ENCODE data around the gene ASB1. TPM values are rescaled to one million over a fixed set of nuclear protein-coding genes. Genes with fewer than 3 reads are reported as not detected.
"Not testable (repeated sequence)": the region's sequence is repeated elsewhere in the genome, so short reads cannot be mapped to it uniquely, and the experiment has no call there.

ASB1 gene
- total RNA-seq, 2 experiments from 2014 or later = 40.2 to 47.0 TPM

GRCh38 chr2:238396663-238397062 lies 30.1 kb upstream of the ASB1 start:
- Mint-ChIP-seq H3K4me3 (no peak overlapping the region), H3K4me1 (no peaks in the 10 kb centered on the region), H3K27me3 (no peaks in the 10 kb centered on the region), H3K36me3 (no peaks in the 10 kb centered on the region), H3K27ac (no peak overlapping the region), H3K9me3 (no peaks in the 10 kb centered on the region)
- DNase-seq = no peak

GRCh38 chr2:238397356-238397755 lies 29.4 kb upstream of the ASB1 start:
- no peaks in the 10 kb centered on the region for H3K27me3 Mint-ChIP-seq
- no peaks in the 10 kb centered on the region for H3K4me1 Mint-ChIP-seq
- no peak for DNase-seq
- H3K36me3 Mint-ChIP-seq = no peaks in the 10 kb centered on the region
- H3K4me3 Mint-ChIP-seq = no peak overlapping the region
- no peaks in the 10 kb centered on the region for H3K9me3 Mint-ChIP-seq
- no peak overlapping the region for H3K27ac Mint-ChIP-seq

- no peak overlapping the region for H3K4me3 Mint-ChIP-seq
These were observed 28.1 kb upstream of the ASB1 start for GRCh38 chr2:238398577-238398976.

GRCh38 chr2:238399094-238399493 lies 27.6 kb upstream of the ASB1 start:
- H3K36me3 Mint-ChIP-seq = no peaks in the 10 kb centered on the region
- DNase-seq = no peak
- H3K4me3 Mint-ChIP-seq = no peak overlapping the region
- H3K9me3 Mint-ChIP-seq = no peaks in the 10 kb centered on the region
- no peaks in the 10 kb centered on the region for H3K4me1 Mint-ChIP-seq
- no peaks in the 10 kb centered on the region for H3K27me3 Mint-ChIP-seq
- no peak overlapping the region for H3K27ac Mint-ChIP-seq

More at GRCh38 chr2:238398577-238398976, 28.1 kb upstream of the ASB1 start:
- no peaks in the 10 kb centered on the region for H3K9me3 Mint-ChIP-seq
- no peak for DNase-seq
- H3K27me3 Mint-ChIP-seq = no peaks in the 10 kb centered on the region
- H3K4me1 Mint-ChIP-seq = no peaks in the 10 kb centered on the region
- no peaks in the 10 kb centered on the region for H3K36me3 Mint-ChIP-seq
- H3K27ac Mint-ChIP-seq = no peak overlapping the region

GRCh38 chr2:238401551-238401950 lies 25.2 kb upstream of the ASB1 start:
- no peaks in the 10 kb centered on the region for H3K9me3 Mint-ChIP-seq
- no peak for DNase-seq
- peaks cover 6% of the 10 kb centered on the region for H3K4me1 Mint-ChIP-seq
- H3K27ac Mint-ChIP-seq = no peak overlapping the region
- H3K27me3 Mint-ChIP-seq = no peaks in the 10 kb centered on the region
- no peak overlapping the region for H3K4me3 Mint-ChIP-seq
- H3K36me3 Mint-ChIP-seq = no peaks in the 10 kb centered on the region

GRCh38 chr2:238403632-238404405 lies 22.9 kb upstream of the ASB1 start:
- no peak for DNase-seq
- Mint-ChIP-seq H3K27me3 (no peaks in the 10 kb centered on the region), H3K4me1 (peaks cover 6% of the 10 kb centered on the region), H3K27ac (no peak overlapping the region), H3K9me3 (no peaks in the 10 kb centered on the region), H3K4me3 (no peak overlapping the region), H3K36me3 (no peaks in the 10 kb centered on the region)

- H3K27ac Mint-ChIP-seq = no peak overlapping the region
- no peaks in the 10 kb centered on the region for H3K9me3 Mint-ChIP-seq
- peaks cover 6% of the 10 kb centered on the region for H3K4me1 Mint-ChIP-seq
- H3K27me3 Mint-ChIP-seq = no peaks in the 10 kb centered on the region
- no peak for DNase-seq
- H3K36me3 Mint-ChIP-seq = no peaks in the 10 kb centered on the region
- H3K4me3 Mint-ChIP-seq = no peak overlapping the region
These were observed 22.1 kb upstream of the ASB1 start for GRCh38 chr2:238404406-238405216.

GRCh38 chr2:238405217-238405555 lies 21.5 kb upstream of the ASB1 start:
- H3K36me3 Mint-ChIP-seq, H3K27me3 Mint-ChIP-seq, H3K27ac Mint-ChIP-seq, H3K4me1 Mint-ChIP-seq, H3K9me3 Mint-ChIP-seq, H3K4me3 Mint-ChIP-seq, DNase-seq: not testable (repeated sequence)

- Mint-ChIP-seq H3K36me3 (no peaks in the 10 kb centered on the region), H3K27me3 (no peaks in the 10 kb centered on the region), H3K4me3 (no peak overlapping the region), H3K4me1 (peaks cover 6% of the 10 kb centered on the region), H3K9me3 (no peaks in the 10 kb centered on the region), H3K27ac (no peak overlapping the region)
- DNase-seq = no peak
These were observed 20.3 kb upstream of the ASB1 start for GRCh38 chr2:238406221-238406997.

GRCh38 chr2:238406998-238407285 lies 19.8 kb upstream of the ASB1 start:
- Mint-ChIP-seq H3K9me3 (no peaks in the 10 kb centered on the region), H3K27ac (no peak overlapping the region), H3K27me3 (no peaks in the 10 kb centered on the region), H3K36me3 (no peaks in the 10 kb centered on the region), H3K4me1 (peaks cover 6% of the 10 kb centered on the region), H3K4me3 (no peak overlapping the region)
- DNase-seq = no peak

- Mint-ChIP-seq H3K27me3 (no peaks in the 10 kb centered on the region), H3K36me3 (no peaks in the 10 kb centered on the region), H3K9me3 (no peaks in the 10 kb centered on the region), H3K4me1 (peaks cover 6% of the 10 kb centered on the region), H3K27ac (no peak overlapping the region), H3K4me3 (no peak overlapping the region)
- DNase-seq = no peak
These were observed 19.2 kb upstream of the ASB1 start for GRCh38 chr2:238407566-238407965.

GRCh38 chr2:238408615-238409340 lies 17.9 kb upstream of the ASB1 start:
- Mint-ChIP-seq H3K27me3 (no peaks in the 10 kb centered on the region), H3K4me3 (no peak overlapping the region), H3K27ac (no peak overlapping the region), H3K36me3 (no peaks in the 10 kb centered on the region), H3K9me3 (no peaks in the 10 kb centered on the region), H3K4me1 (peaks cover 6% of the 10 kb centered on the region)
- DNase-seq = no peak

GRCh38 chr2:238409341-238410199 lies 17.2 kb upstream of the ASB1 start:
- Mint-ChIP-seq H3K27me3 (no peaks in the 10 kb centered on the region), H3K4me3 (no peak overlapping the region), H3K36me3 (no peaks in the 10 kb centered on the region), H3K4me1 (peaks cover 6% of the 10 kb centered on the region), H3K27ac (no peak overlapping the region), H3K9me3 (no peaks in the 10 kb centered on the region)
- no peak for DNase-seq

GRCh38 chr2:238412067-238412767 lies 14.5 kb upstream of the ASB1 start:
- peaks cover 12% of the 10 kb centered on the region for H3K36me3 Mint-ChIP-seq
- no peaks in the 10 kb centered on the region for H3K27me3 Mint-ChIP-seq
- no peak for DNase-seq
- peaks cover 11% of the 10 kb centered on the region for H3K9me3 Mint-ChIP-seq
- no peak overlapping the region for H3K27ac Mint-ChIP-seq
- H3K4me3 Mint-ChIP-seq = no peak overlapping the region
- no peaks in the 10 kb centered on the region for H3K4me1 Mint-ChIP-seq

Measured in activated naive CD8-positive, alpha-beta T cell treated with anti-CD3 and anti-CD28 coated beads for 36 hours (primary cell).